ENCODE data around the gene MS4A7. TPM values are rescaled to one million over a fixed set of nuclear protein-coding genes. Genes with fewer than 3 reads are reported as not detected.

The MS4A7 gene
- total and polyA plus RNA-seq, 2 of the 4 experiments (the other 2 are of a cell fraction): not detected

GRCh38 chr11:60347084-60347797 is 31.1 kb upstream of the MS4A7 start:
- H4K20me1 ChIP-seq (ENCODE audit: insufficient read depth, low read length): no peaks in the 10 kb centered on the region
- TF ChIP-seq ELK1 (IDR thresholded peaks at IDR 0.05; ENCODE audit: borderline replicate concordance, low read depth, low read length) (no peak), CTCF (conservative IDR thresholded peaks at IDR 0.05; ENCODE audit: low read depth, low read length) (no peak), CEBPB (IDR thresholded peaks at IDR 0.05; ENCODE audit: low read depth, low read length) (peak; percentile 49; the same call in 1 of the 2 replicates)
- H4K5ac ChIP-seq (ENCODE audit: low read depth, low read length): no peak overlapping the region
- no peaks in the 10 kb centered on the region for H3K36me3 ChIP-seq (ENCODE audit: control insufficient read depth, insufficient read depth, low read length)
- H2BK120ac ChIP-seq (ENCODE audit: low read depth, low read length): no peak overlapping the region
- no peak overlapping the region for H2BK5ac ChIP-seq (ENCODE audit: low read depth, low read length, poor library complexity, severe bottlenecking)
- H3K27me3 ChIP-seq (ENCODE audit: control insufficient read depth, insufficient read depth, low read length): no peaks in the 10 kb centered on the region
- no peak overlapping the region for H2AK9ac ChIP-seq (replicated peaks; ENCODE audit: low read depth, low read length, poor library complexity)
- H3K9me3 ChIP-seq (ENCODE audit: control insufficient read depth, insufficient read depth, low read length): peaks cover 4% of the 10 kb centered on the region; the same call in 1 of the 2 replicates
- no peak overlapping the region for H3K14ac ChIP-seq (replicated peaks; ENCODE audit: low read depth, low read length)
- dilution Hi-C loops (cut with HindIII; ENCODE audit: low sequenced_read_pairs, unreplicated experiment) (no loop called here), intact Hi-C loops (cut with micrococcal nuclease) (no loop called here), in situ Hi-C loops (cut with MboI; ENCODE audit: low sequenced_read_pairs) (no loop called here)
- no peak for ATAC-seq (ENCODE audit: low read depth)
- H4K91ac ChIP-seq (ENCODE audit: insufficient read depth, low read depth, low read length): no peak overlapping the region
- no peak overlapping the region for H3K4me3 ChIP-seq (ENCODE audit: insufficient read depth, low read depth, low read length)
- H2BK20ac ChIP-seq (ENCODE audit: low read depth, low read length): no peak overlapping the region
- POLR2A ChIA-PET (ENCODE audit: unreplicated experiment): no interaction called here
- H3K9me1 ChIP-seq (ENCODE audit: insufficient read depth, low read length): no peaks in the 10 kb centered on the region
- no peak for DNase-seq
- H2AFZ ChIP-seq (replicated peaks; ENCODE audit: low read length, poor library complexity): no peak overlapping the region
- CTCF ChIA-PET: no interaction called here
- no peak overlapping the region for H3K56ac ChIP-seq (ENCODE audit: extremely low read depth, insufficient read depth, low read length)
- H3K4ac ChIP-seq (ENCODE audit: low read depth, low read length): no peak overlapping the region
- no peak overlapping the region for H4K8ac ChIP-seq (ENCODE audit: low read depth in 2 of 2, low read length in 2 of 2)
- H2BK15ac ChIP-seq (ENCODE audit: low read depth, low read length): no peak overlapping the region
- no TSS peak for BruUV-seq (replicated peaks)
- no peaks in the 10 kb centered on the region for H3K4me1 ChIP-seq (ENCODE audit: control insufficient read depth, insufficient read depth, low read length)
- WGBS, 2 experiments (ENCODE audit: extremely low coverage in 2 of 2, insufficient read length in 1 of 2): no CpG with 5 or more reads among the region's 2 CpGs
- no peak overlapping the region for H3K18ac ChIP-seq (ENCODE audit: low read depth, low read length)
- H3K4me2 ChIP-seq (ENCODE audit: low read depth, low read length): no peak overlapping the region
- no peak overlapping the region for H2AK5ac ChIP-seq (ENCODE audit: low read depth, low read length)
- H3K23ac ChIP-seq (ENCODE audit: low read depth, low read length): no peak overlapping the region
- no peak overlapping the region for H3K9ac ChIP-seq (ENCODE audit: low read depth, low read length)
- H3K27ac ChIP-seq (ENCODE audit: insufficient read depth, low read length): no peak overlapping the region
- no peaks in the 10 kb centered on the region for H3K79me1 ChIP-seq (ENCODE audit: low read depth in 1 of 2, low read length in 2 of 2)
